RWPE1 (cell line): ENCODE results near the gene FANK1.

Source experiments
- CTCF ChIA-PET: fragments of 350-600 bp; sonication (Branson Sonifier 250); formaldehyde crosslinking; extraction: SDS; loops from one replicate; lab custom pipeline; 2021; lab: Yijun Ruan, JAX
- POLR2A ChIA-PET: fragments of 400-600 bp; formaldehyde crosslinking; extraction: SDS; loops from one replicate; lab custom pipeline; 2020; ENCODE audit warnings: antibody characterized with exemption; ENCODE audit not compliant: low non-redundant PET; lab: Yijun Ruan, JAX
- DNase-seq: peaks from one replicate; pipeline ENCODE4 v3.0.0; 2012; ENCODE audit warnings: low spot score
- H3K27ac ChIP-seq: fragments of 450-650 bp; 2 replicates; pipeline ENCODE4 v1.5.1; 2017
- CTCF ChIP-seq: fragments of 450-650 bp; conservative IDR thresholded peaks from 2 replicates; pipeline ENCODE4 v1.5.1; 2017; ENCODE audit warnings: low read depth, mild to moderate bottlenecking

The FANK1 gene

DNA sequence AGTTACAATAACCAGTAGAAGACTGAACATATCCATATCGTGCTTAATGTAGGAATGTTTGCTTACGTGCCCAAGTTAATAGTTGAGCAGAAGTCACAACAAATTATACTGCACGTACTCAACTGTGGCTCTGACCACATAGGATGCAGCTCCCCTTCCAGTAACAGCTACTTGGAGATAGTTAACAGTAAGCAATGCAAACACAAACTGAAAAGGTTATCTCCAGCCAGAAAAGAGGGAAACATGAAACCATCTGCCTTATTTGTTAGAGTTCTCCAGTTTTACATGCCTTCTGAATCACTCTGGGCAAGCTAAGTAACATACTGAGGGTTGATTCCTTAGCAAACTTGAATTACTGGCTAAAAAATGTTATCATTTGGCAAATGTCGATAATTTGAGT is 25.0 kb upstream of the FANK1 start:
- no peak for DNase-seq
- ChIA-PET CTCF (interaction anchor here (0.7 kb wide), 1 partner anchor 10 kb away, joined by 3 read pairs; no protein-coding TSS in a partner anchor), POLR2A (no interaction called here)
- H3K27ac ChIP-seq, result no peak overlapping the region
- TF ChIP-seq CTCF, result no peak

DNA sequence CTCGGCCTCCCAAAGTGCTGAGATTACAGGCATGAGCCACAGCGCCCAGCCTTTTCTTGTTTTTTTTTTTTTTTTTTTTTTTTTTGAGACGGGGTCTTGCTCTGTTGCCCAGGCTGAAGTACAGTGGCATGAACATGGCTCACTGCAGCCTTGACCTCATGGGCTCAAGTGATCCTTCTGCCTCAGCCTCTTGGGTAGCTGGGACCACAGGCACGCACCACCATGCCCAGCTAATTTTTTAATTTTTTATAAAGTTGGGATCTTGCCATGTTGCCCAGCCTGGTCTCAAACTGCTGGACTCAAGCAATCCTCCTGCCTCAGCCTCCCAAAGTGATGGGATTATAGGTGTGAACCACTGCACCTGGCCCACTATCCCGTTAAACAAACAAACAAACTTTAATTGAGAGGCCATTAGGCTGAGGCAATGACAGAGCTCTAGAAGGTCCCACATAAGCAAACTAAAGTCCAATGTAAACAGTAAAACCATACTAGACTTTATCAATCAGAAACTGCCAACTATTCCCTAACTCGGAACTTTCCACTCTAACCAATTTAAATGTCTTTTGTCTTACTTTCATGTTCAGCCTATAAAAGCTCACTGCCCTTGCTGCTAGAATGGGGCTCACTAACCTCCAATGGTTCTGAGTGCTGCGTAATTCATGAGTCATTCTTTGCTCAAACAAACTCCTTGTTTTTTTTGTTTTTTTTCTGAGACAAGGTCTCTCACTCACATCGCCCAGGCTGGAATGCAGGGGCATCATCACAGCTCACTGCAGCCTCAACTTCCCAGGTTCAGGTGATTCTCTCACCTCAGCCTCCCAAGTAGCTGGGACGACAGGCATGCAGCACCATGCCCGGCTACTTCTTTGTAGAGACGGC is 17.2 kb upstream of the FANK1 start:
- ChIA-PET CTCF (interaction anchor here (0.6 kb wide), 1 partner anchor 30 kb away, joined by 6 read pairs; no protein-coding TSS in a partner anchor), POLR2A (interaction anchor here (0.7 kb wide), 1 partner anchor 282 kb away, joined by 8 read pairs; no protein-coding TSS in a partner anchor)
- peak; percentile 83 for DNase-seq
- TF ChIP-seq CTCF, result no peak
- H3K27ac ChIP-seq, result peak overlapping the region; percentile 60

DNA sequence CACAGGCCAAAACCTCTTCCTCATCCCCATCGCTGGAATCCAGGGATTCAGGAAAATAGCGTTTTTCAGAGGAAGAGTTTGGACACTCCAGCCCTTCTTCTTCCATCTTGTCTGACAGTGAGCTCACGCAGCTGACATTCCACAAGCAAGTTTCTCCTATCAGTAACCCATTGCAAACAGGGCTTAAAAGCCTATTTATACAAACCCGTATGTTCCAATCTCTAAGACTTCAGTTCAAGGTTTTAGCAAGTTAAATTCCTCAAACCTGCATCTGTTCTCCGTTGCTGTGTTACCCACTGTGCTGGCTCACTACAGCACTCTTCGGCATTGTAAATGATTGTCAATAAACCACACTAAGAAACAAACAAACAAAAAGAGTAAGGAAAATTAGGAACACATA is 15.6 kb upstream of the FANK1 start:
- no peak for DNase-seq
- ChIA-PET CTCF (no interaction called here), POLR2A (no interaction called here)
- H3K27ac ChIP-seq, result no peak overlapping the region
- no peak for TF ChIP-seq CTCF

DNA sequence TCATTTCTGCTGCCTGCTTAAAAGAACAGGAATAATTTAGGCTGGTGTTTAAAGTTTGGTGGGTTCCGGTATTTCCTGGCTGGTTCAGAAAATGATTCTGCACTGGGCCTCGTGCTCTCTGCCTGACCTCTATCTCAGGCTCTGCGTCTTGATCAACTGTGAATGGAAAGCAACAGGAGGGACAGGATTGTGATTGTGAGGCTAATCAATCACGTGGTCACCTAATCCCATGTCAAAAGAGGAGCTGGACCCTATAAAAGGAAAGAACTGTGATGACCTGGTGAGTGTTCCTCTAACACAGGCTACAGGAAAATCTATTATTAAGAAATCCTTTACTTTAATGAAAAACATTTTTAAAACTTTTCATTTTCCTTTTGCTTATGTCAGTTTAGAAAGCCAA is 15.2 kb upstream of the FANK1 start, which contains the start of gene DHX32:
DHX32 (minus strand) TSS at position 101 of the 400 bp plus-strand sequence. CDS start 468 bp downstream, outside the sequence.
- no peak within 1 kb of the TSS for H3K27ac ChIP-seq
- no peak for DNase-seq
- ChIA-PET POLR2A (no interaction called here), CTCF (interaction anchor here (0.6 kb wide), 3 partner anchors 10 to 546 kb away, joined by 3 read pairs; no protein-coding TSS in a partner anchor)
- no peak for TF ChIP-seq CTCF

DNA sequence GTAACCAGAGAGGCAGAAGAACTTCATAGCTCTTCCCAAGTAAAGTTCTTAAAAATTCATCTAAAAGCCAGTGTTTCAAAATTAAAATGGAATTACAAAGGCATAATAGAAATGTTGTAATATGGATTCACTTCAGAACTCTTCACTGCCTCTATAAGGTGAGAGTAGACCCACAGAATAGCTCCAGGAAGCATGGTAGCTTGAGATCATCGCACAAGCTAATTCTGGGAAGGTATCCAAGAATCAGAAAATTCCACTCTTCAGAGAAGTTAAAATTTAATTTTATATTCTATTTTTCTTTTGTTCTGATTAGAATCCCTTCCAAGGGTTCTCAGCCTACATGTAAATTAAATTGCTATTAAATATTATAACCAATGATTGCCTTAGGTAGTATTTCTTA is 13.8 kb upstream of the FANK1 start:
- ChIA-PET CTCF (interaction anchor here (0.7 to 1.4 kb wide), 2 partner anchors 52 to 621 kb away, joined by 3 to 4 read pairs; no protein-coding TSS in a partner anchor), POLR2A (no interaction called here)
- H3K27ac ChIP-seq, result no peak overlapping the region
- no peak for DNase-seq
- no peak for TF ChIP-seq CTCF

DNA sequence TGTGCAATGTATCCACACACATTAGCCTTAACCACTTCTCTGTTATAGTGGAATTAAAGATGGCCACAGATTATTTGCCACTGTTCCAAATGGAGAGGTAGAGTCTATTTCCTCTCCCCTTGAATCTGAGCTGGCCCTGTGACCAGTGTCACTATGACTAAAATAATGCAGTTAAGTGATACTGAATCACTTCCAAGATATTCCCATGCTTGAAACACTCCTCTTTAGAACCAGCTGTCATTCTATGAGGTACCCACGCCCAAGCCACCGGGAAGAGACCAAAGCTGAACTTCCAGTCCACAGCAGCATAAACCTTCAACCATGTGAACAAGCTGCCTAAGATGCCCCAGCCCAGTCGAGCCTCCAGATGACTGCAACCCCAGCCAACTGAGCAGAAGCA is 13.2 kb upstream of the FANK1 start:
- CTCF ChIA-PET, result interaction anchor here (0.7 kb wide), 1 partner anchor 621 kb away, joined by 4 read pairs; no protein-coding TSS in a partner anchor
- DNase-seq, result no peak
- POLR2A ChIA-PET, result no interaction called here
- TF ChIP-seq CTCF, result no peak
- no peak overlapping the region for H3K27ac ChIP-seq
